Left ventricle myocardium inferior (tissue), 1 donor: ENCODE results near the gene SYCP1. TPM values are rescaled to one million over a fixed set of nuclear protein-coding genes. Genes with fewer than 3 reads are reported as not detected.
"Not testable (repeated sequence)": the region's sequence is repeated elsewhere in the genome, so short reads cannot be mapped to it uniquely, and the experiment has no call there.

Experiments used
- DNase-seq: peaks from one replicate; pipeline ENCODE4 v3.0.0-alpha.2; 2020
- H3K27ac ChIP-seq: fragments of 200-600 bp; replicated peaks from 2 replicates; pipeline ENCODE4 v1.8.0; 2021
- H3K27me3 ChIP-seq: fragments of 200-600 bp; 2 replicates; pipeline ENCODE4 v1.8.0; 2021; ENCODE audit warnings: low read depth
- H3K36me3 ChIP-seq: fragments of 200-600 bp; 2 replicates; pipeline ENCODE4 v1.8.0; 2021
- H3K4me1 ChIP-seq: fragments of 200-600 bp; 2 replicates; pipeline ENCODE4 v1.8.0; 2021
- H3K4me3 ChIP-seq: fragments of 200-600 bp; 2 replicates; pipeline ENCODE4 v1.8.0; 2021; ENCODE audit warnings: mild to moderate bottlenecking, moderate library complexity
- H3K9me3 ChIP-seq: fragments of 200-600 bp; replicated peaks from 2 replicates; pipeline ENCODE4 v1.8.0; 2021
- CTCF ChIP-seq: fragments of 200-600 bp; IDR thresholded peaks from 2 replicates; pipeline ENCODE4 v1.8.0; 2021; ENCODE audit warnings: antibody characterized with exemption, mild to moderate bottlenecking, borderline replicate concordance
- intact Hi-C: fragments of 100-400 bp; cut with micrococcal nuclease; formaldehyde crosslinking; loops from one replicate; pipeline ENCODE4 v1.11.0; 2022
- total RNA-seq: library from RNA; stranded (reverse); fragmentation: NEBNext Ultra II Directional; extraction: Animal tissue kit (Norgen Biotek cat#: 25700); gene quantifications from one replicate; pipeline ENCODE4 v1.2.1, GENCODE V29; 2021
- donor health status: DM: no; HTN: yes; CAD: no; lungs with severe emphysema.

SYCP1 gene
- total RNA-seq, 1 donor from 2014 or later = not detected

GRCh38 chr1:114997510-114998289 lies 143.0 kb downstream of the SYCP1 start:
- H3K27ac ChIP-seq = no peak overlapping the region
- no peaks in the 10 kb centered on the region for H3K9me3 ChIP-seq
- intact Hi-C loops = no loop called here
- no peaks in the 10 kb centered on the region for H3K36me3 ChIP-seq
- no peak for TF ChIP-seq CTCF
- DNase-seq = no peak
- H3K4me1 ChIP-seq = no peaks in the 10 kb centered on the region
- H3K27me3 ChIP-seq = peaks cover 10% of the 10 kb centered on the region
- no peak overlapping the region for H3K4me3 ChIP-seq

GRCh38 chr1:115006191-115006590 lies 151.5 kb downstream of the SYCP1 start:
- Histone ChIP-seq H3K4me3 (no peak overlapping the region), H3K36me3 (no peaks in the 10 kb centered on the region), H3K27ac (no peak overlapping the region), H3K27me3 (peaks cover 23% of the 10 kb centered on the region), H3K9me3 (no peaks in the 10 kb centered on the region), H3K4me1 (no peaks in the 10 kb centered on the region)
- intact Hi-C loops = no loop called here
- no peak for DNase-seq
- TF ChIP-seq CTCF = no peak

GRCh38 chr1:115012006-115012405 lies 157.3 kb downstream of the SYCP1 start:
- Histone ChIP-seq H3K9me3 (no peaks in the 10 kb centered on the region), H3K4me1 (no peaks in the 10 kb centered on the region), H3K27ac (no peak overlapping the region), H3K4me3 (no peak overlapping the region), H3K36me3 (no peaks in the 10 kb centered on the region), H3K27me3 (no peaks in the 10 kb centered on the region)
- intact Hi-C loops = no loop called here
- TF ChIP-seq CTCF = no peak
- no peak for DNase-seq

- Histone ChIP-seq H3K36me3 (no peaks in the 10 kb centered on the region), H3K4me3 (no peak overlapping the region), H3K27me3 (no peaks in the 10 kb centered on the region), H3K27ac (no peak overlapping the region), H3K4me1 (no peaks in the 10 kb centered on the region), H3K9me3 (no peaks in the 10 kb centered on the region)
- no peak for DNase-seq
- no peak for TF ChIP-seq CTCF
- intact Hi-C loops = no loop called here
Measured at GRCh38 chr1:115012434-115012833, 157.8 kb downstream of the SYCP1 start.

GRCh38 chr1:115013792-115014191 lies 159.1 kb downstream of the SYCP1 start:
- intact Hi-C loops = no loop called here
- no peak for DNase-seq
- Histone ChIP-seq H3K27me3 (no peaks in the 10 kb centered on the region), H3K4me1 (no peaks in the 10 kb centered on the region), H3K4me3 (no peak overlapping the region), H3K36me3 (no peaks in the 10 kb centered on the region), H3K27ac (no peak overlapping the region), H3K9me3 (no peaks in the 10 kb centered on the region)
- TF ChIP-seq CTCF = no peak

GRCh38 chr1:115019549-115019948 lies 164.9 kb downstream of the SYCP1 start:
- H3K27me3 ChIP-seq, H3K9me3 ChIP-seq, H3K27ac ChIP-seq, H3K4me1 ChIP-seq, H3K36me3 ChIP-seq, H3K4me3 ChIP-seq, intact Hi-C loops, DNase-seq: not testable (repeated sequence)
